ENCODE data around the gene PTPRT.

DNA sequence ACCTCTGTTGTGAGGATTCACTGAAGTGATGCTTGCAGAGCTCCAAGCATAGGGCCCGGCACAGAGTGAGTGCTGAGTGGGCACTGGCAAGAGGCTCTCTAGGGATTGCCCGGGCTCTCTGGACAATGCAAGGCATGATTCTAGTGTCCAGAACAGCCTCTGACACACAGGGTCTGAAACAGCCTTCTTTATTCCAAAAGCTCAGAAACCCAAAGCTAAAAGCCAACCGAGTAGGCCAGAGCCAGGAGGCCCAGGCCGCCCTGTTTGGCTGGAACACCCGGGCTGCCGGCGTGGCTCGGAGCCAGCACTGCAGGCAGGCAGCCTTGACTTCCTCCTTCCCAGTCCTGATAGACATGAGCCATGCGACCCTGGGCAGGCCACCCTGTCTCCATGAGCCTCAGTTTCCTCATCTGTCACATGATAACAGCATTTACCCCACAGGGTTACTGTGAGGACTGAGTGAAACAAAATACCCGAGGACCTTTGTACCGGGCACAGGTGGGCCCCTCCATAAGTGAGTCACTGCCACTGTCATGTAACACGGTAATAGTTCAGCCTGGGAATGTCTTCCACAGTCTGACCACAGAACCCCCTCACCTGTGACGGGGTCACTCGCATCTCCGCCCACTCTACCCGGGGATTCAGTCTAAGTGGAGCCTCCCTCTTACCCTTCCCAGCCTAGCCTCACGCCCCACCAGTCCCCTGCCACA lies 51.5 kb downstream of the PTPRT start:
- TF ChIP-seq FOXM1 (IDR thresholded peaks at IDR 0.05; ENCODE audit: borderline replicate concordance) (no peak), FOXK2 (IDR thresholded peaks at IDR 0.05) (no peak), SP1 (IDR thresholded peaks at IDR 0.05) (no peak), TARDBP (IDR thresholded peaks at IDR 0.05) (no peak)
